GM15510 (cell line): ENCODE data around the gene ATP10B.

Experiments
- POLR2A ChIP-seq: IDR thresholded peaks from 3 replicates; pipeline ENCODE4 v1.6.1; 2011; ENCODE audit warnings: borderline replicate concordance; ENCODE audit not compliant: insufficient read length; ENCODE audit errors: extremely low read depth

The ATP10B gene

DNA sequence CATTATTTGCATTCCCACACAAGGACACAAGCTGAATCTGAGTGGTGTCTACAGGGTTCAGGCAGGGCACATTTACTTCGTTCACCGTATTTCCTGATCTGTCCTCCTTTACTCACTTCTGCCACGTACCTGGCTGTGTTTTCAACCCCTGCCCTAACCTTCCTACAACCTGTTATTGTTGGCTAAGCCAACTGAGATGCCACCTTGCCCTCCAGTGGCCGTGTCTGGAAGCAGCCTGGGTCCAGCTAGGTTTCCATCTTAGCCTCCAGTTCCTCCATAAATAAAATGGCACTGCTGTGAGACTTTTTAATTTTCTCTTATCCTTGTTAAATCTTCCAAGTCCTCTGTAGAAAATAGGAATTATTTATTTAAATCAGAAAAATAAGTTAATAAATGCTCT is 64.8 kb downstream of the ATP10B start:
- no peak for TF ChIP-seq POLR2A

- TF ChIP-seq POLR2A = no peak
These were observed 77.2 kb downstream of the ATP10B start for GRCh38 chr5:160774666-160775315.

DNA sequence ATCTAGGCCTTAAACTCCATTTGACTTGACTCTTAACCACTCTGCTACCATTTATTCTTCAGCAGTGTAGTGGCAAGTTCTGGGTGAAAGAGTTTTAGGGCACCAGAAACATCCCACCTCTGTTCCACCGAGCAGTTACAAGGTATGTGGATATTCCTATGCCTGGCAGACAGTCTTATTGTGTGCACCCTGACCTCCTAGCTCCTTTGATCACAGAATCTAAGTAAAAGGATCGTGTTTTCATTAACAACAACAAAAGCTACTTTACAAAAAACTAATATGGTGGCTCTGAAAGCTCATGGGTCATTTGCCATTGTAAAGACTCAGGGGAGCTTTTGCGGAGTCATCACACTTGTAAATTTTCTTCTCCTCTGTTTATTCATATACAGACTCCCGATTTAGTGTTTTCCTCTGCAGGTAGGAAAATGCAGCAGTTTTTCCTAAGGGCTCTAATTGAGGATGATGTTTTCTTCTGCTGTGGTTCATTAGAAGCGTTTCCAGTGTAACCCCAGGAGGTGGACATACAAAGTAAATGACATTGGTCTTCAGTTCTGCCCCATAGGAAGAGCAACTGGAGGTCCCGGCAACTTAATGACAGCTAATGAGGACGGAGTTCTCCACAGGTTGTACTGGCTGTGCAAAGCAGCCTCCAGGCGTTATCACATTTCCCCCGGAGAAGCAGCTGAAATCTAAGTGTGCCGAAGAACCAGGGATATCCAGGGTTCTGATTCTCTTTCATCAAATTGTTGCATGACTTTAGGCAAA is 78.2 kb downstream of the ATP10B start:
- no peak for TF ChIP-seq POLR2A

DNA sequence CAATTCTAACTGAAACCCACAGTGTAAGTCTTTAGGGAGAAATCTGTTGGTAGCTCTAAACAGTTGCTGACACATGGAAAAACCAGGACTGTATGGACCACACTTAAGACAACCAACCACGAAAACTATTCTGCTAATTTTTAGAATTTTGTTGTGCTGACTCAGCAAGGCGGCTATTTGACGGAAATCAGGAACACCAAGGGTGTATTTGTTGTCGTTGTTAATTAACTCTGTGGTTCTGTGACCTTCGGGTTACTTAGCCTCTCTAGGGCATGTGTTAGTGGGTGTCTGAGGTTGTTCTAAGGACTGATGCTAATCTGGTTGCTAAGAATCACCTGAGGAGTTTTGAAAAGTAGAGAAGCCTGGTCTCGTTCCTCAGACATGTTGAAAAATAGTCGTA is 79.2 kb downstream of the ATP10B start:
- TF ChIP-seq POLR2A = no peak

DNA sequence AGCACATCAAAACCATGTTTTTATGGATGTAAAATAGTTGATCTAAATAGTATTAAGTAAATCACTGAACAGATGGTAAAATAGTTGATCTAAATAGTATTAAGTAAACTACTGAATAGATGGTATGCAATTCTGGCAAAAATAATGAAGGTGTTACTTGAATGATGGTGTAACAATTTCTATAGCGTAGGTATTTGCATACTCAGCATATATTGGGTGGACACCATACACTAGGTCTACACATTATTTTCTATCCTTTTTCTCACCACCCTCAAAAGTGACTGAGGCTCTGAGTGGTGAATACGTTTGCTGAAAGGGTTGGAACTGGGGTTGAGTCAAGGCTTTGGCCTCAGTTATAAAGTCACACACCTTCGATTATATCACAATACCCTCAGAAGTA is 81.3 kb downstream of the ATP10B start:
- no peak for TF ChIP-seq POLR2A

- no peak for TF ChIP-seq POLR2A
These were observed 82.7 kb downstream of the ATP10B start for GRCh38 chr5:160769301-160769700.

DNA sequence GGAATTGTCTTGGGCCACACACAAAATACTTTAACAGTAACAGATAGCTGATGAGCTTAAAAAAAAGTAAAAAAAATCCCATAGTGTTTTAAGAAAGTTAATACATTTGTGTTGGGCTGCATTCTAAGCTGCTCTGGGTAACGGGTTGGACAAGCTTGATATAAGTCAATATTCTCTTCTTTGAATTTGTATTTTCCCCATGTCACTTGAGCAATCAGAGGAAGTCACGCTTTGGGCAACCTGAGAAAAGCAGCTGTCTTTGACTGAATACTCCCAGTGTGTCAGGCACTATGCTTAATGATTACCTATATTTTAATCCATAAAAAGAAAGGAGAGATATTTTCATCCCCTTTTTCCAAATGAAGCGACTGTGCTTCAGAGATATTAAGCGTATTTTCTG is 84.9 kb downstream of the ATP10B start:
- no peak for TF ChIP-seq POLR2A

GRCh38 chr5:160760008-160760407 is 92.0 kb downstream of the ATP10B start:
- no peak for TF ChIP-seq POLR2A

- no peak for TF ChIP-seq POLR2A
These were observed 94.8 kb downstream of the ATP10B start for GRCh38 chr5:160757194-160757593.

- no peak for TF ChIP-seq POLR2A
These were observed 100.9 kb downstream of the ATP10B start for GRCh38 chr5:160750938-160751657.

DNA sequence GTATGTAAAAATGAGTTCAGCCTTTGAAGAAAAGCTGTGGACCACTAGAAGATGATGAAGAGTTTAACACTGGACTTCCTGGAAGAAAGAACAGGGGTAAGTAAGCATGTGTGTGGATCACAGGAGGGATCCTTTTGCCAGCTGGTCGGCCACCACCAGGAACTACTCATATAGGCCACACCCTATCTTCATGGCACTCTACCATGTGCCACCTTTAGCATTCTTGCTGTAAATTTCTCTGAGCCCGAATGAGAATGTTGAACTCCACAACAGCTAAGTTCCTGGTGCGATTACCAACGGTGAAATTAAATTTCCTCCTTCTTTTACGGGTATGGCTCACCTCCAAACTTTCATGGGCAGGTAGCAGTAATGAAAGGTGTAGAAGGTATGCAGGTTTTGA is 102.3 kb downstream of the ATP10B start:
- TF ChIP-seq POLR2A = no peak

DNA sequence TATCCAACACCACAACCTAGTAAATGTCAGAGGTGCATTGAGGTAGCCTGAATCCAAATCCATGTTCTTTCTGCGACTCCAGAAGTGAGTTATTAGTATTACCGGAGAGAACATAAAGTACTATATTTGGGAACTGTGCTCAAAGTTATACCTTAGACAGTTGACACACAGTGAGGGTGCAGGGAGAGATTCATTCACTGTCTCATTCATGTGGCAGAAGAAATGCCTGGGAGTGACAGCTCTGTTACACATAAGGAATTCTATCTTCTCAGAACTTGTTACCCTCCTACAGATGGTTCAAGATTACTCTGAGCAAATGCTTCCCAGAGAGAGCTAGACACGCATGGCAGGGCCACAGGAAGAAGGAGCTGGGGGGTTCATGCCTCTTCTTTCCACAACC is 103.0 kb downstream of the ATP10B start:
- TF ChIP-seq POLR2A = no peak

DNA sequence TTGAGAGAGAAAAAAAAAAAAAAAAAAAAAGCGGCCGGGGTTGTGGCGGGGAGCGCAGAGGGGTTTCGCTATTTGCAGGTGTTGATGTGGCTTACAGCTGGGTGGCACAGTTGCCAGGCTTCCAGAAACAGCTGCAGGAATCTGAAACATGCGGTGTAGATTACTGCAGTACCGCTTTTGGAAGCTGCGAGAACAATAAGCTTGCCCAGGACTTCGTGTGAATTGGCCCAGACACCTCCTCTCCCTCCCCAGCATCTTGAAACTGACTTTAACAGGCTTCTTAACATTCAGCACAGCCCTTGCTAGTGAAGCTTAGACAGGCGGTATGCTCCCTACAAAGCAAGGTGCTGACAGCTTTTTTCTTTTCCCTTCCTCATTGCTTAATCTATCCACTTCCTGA is 104.0 kb downstream of the ATP10B start:
- TF ChIP-seq POLR2A = no peak

DNA sequence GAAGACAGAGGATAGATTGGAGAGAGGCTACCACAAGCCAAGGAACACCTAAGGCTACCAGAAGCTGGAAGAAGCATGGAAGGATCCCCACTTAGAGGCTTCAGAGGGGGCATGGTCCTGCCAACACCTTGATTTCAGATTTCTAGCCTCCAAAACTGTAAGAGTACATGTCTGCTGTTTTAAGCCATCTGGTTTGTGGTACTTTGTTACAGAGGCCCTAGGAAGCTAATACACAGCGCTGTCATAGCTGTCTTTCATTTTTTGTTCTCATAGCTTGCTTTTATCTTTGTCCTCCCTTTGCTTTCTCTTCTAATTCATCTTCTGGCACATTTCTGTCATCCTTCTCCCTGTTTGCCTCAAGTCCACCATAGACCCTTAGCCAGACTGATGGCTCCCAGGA is 104.5 kb downstream of the ATP10B start:
- no peak for TF ChIP-seq POLR2A

DNA sequence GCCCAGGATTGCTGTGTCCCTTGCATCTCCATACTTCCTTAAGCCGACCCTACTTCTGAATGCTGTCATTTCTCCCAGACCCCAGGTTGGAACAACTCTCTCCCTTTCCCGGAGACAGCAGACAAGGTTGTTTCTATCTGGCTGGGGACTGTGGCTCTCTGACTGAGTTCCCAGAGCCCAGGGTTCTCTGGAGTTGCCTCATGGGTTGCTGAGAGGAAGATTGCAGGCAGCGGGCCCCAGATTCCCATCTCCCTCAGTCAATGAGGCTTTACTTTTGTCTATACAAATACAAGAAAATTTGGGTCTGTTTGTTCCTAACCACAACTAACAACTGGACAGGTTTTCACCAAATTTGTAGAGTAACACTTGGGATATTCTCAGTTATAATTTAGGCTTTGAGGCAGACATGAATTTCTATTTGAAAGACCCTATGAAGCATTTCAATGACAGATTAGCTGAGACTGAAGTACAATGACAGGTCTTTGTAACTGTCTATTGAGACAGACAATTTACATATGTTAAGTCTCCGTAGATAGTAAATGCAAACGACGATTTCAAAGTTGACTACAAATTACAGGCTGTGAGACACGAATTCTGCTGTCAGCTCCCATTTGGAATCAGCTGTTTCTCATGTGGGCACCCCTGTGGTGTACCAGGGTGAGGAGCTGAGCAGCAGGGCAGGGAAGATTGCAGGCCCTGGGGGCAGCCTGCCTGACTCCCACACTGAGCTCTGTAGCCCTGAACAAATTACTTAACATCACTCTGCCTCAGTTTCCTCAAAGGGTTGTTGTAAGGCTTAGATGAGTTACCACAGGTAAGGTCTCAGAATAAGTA is 107.5 kb downstream of the ATP10B start:
- TF ChIP-seq POLR2A = no peak
